Smooth muscle cell (in vitro differentiated cells): ENCODE results near the gene MYPN. TPM values are rescaled to one million over a fixed set of nuclear protein-coding genes. Genes with fewer than 3 reads are reported as not detected.
A peak's percentile ranks its signal among the peaks of the same experiment; 100 is the strongest.

ENCODE experiments used
- DNase-seq: peaks from one replicate; lab custom pipeline; 2025; ENCODE audit not compliant: unreplicated experiment; lab: John Stamatoyannopoulos, UW
- H2AFZ ChIP-seq: fragments of 200-600 bp; sonication (generic); 2 replicates; pipeline ENCODE4 v1.6.0; 2016; ENCODE audit warnings: antibody characterized with exemption, low read depth, mild to moderate bottlenecking
- H3F3A ChIP-seq: fragments of 200-600 bp; sonication (generic); 2 replicates; pipeline ENCODE4 v1.6.0; 2017; ENCODE audit warnings: antibody characterized with exemption, low read depth
- H3K27ac ChIP-seq: fragments of 200-600 bp; sonication (generic); 2 replicates; pipeline ENCODE4 v1.5.1; 2016; ENCODE audit warnings: low read depth, mild to moderate bottlenecking
- H3K27me3 ChIP-seq: fragments of 200-600 bp; sonication (generic); 2 replicates; pipeline ENCODE4 v1.6.1; 2016; ENCODE audit warnings: low read depth, mild to moderate bottlenecking
- H3K36me3 ChIP-seq: fragments of 200-600 bp; sonication (generic); 2 replicates; pipeline ENCODE4 v1.5.1; 2016; ENCODE audit warnings: low read depth
- H3K4me1 ChIP-seq: fragments of 200-600 bp; sonication (generic); 2 replicates; pipeline ENCODE4 v1.5.1; 2016; ENCODE audit warnings: low read depth
- H3K4me2 ChIP-seq: fragments of 200-600 bp; sonication (generic); 2 replicates; pipeline ENCODE4 v1.6.0; 2016; ENCODE audit warnings: mild to moderate bottlenecking
- H3K4me3 ChIP-seq: fragments of 200-600 bp; sonication (generic); 2 replicates; pipeline ENCODE4 v1.5.1; 2016; ENCODE audit warnings: mild to moderate bottlenecking
- H3K79me2 ChIP-seq: fragments of 200-600 bp; sonication (generic); 2 replicates; pipeline ENCODE4 v1.6.0; 2016; ENCODE audit warnings: low read depth, mild to moderate bottlenecking
- H3K9ac ChIP-seq: fragments of 200-600 bp; sonication (generic); 2 replicates; pipeline ENCODE4 v1.6.0; 2016; ENCODE audit warnings: low read depth
- H3K9me3 ChIP-seq: fragments of 200-600 bp; sonication (generic); replicated peaks from 2 replicates; pipeline ENCODE4 v1.5.1; 2016; ENCODE audit warnings: low read depth
- H4K20me1 ChIP-seq: fragments of 200-600 bp; sonication (generic); 2 replicates; pipeline ENCODE4 v1.6.0; 2016; ENCODE audit warnings: low read depth
- WGBS: methylation state at CpG from one replicate; pipeline ENCODE4 v1.1.7; 2016; ENCODE audit warnings: low lambda C conversion rate; 5-methylcytosine and 5-hydroxymethylcytosine counted together
- polyA plus RNA-seq: library from polyadenylated mRNA; unstranded; fragments of >200 nt; fragmentation: Nextera tagmentation; extraction: Ambion mirVana; gene quantifications from 2 replicates; pipeline ENCODE4 v1.2.1, GENCODE V29; 2016
- total RNA-seq: library from RNA; depleted of rRNA; stranded (reverse); fragments of >200 nt; gene quantifications from 2 replicates; pipeline ENCODE4 v1.2.3, GENCODE V29; 2014
- TF ChIP-seq, protein P1 (sequence below): fragments of 200-600 bp; sonication (generic); IDR thresholded peaks from 2 replicates; pipeline ENCODE4 v1.5.1; 2017; ENCODE audit warnings: borderline replicate concordance, mild to moderate bottlenecking, antibody characterized with exemption; ENCODE audit not compliant: insufficient read depth, poor library complexity, severe bottlenecking

Gene MYPN
- total and polyA plus RNA-seq, 2 experiments from 2014 or later, result 0.03 to 0.13 TPM

- Histone ChIP-seq H3K79me2 (no peaks in the 10 kb centered on the region), H3K4me3 (no peak overlapping the region), H3K4me2 (no peak overlapping the region), H3K9ac (no peak overlapping the region), H3K27ac (no peak overlapping the region), H3F3A (no peaks in the 10 kb centered on the region), H4K20me1 (no peaks in the 10 kb centered on the region), H3K9me3 (no peaks in the 10 kb centered on the region), H3K36me3 (no peaks in the 10 kb centered on the region), H2AFZ (peak overlapping the region; percentile 47), H3K27me3 (peaks cover 10% of the 10 kb centered on the region), H3K4me1 (no peaks in the 10 kb centered on the region)
- TF ChIP-seq, protein P1, sequence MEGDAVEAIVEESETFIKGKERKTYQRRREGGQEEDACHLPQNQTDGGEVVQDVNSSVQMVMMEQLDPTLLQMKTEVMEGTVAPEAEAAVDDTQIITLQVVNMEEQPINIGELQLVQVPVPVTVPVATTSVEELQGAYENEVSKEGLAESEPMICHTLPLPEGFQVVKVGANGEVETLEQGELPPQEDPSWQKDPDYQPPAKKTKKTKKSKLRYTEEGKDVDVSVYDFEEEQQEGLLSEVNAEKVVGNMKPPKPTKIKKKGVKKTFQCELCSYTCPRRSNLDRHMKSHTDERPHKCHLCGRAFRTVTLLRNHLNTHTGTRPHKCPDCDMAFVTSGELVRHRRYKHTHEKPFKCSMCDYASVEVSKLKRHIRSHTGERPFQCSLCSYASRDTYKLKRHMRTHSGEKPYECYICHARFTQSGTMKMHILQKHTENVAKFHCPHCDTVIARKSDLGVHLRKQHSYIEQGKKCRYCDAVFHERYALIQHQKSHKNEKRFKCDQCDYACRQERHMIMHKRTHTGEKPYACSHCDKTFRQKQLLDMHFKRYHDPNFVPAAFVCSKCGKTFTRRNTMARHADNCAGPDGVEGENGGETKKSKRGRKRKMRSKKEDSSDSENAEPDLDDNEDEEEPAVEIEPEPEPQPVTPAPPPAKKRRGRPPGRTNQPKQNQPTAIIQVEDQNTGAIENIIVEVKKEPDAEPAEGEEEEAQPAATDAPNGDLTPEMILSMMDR, result peak; percentile 61
- WGBS, result 40% methylated on average over 10 of the region's 10 CpGs
- DNase-seq, result no peak
Measured at GRCh38 chr10:68208424-68209042, 99.2 kb downstream of the MYPN start.

DNA sequence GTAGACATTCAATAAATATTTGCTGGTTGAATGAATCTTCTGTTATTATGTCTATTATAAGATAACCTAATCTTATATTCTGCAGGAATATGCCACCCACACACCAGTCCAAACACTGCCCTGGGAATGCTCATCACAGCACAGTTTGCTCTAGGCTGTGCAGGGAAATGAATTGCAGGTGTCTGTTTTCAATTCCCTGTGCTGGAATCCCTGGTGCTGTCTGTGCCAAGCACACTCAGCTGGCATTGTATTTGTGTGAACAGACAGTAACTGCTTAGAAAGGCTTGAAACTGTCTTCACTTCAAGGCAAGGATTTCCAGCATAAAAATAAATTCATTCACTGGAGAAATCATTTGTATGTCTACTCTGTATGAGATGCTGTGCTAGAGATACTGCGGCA lies 102.4 kb downstream of the MYPN start:
- no peaks in the 10 kb centered on the region for H3K36me3 ChIP-seq
- DNase-seq, result no peak
- no peak overlapping the region for H3K27ac ChIP-seq
- H3F3A ChIP-seq, result no peaks in the 10 kb centered on the region
- TF ChIP-seq, protein P1, result no peak
- H3K4me3 ChIP-seq, result no peak overlapping the region
- H3K9me3 ChIP-seq, result no peaks in the 10 kb centered on the region
- WGBS, result 100% methylated on average over 1 of the region's 1 CpG
- no peaks in the 10 kb centered on the region for H4K20me1 ChIP-seq
- H3K27me3 ChIP-seq, result peaks cover 10% of the 10 kb centered on the region
- no peaks in the 10 kb centered on the region for H3K79me2 ChIP-seq
- no peak overlapping the region for H3K4me2 ChIP-seq
- no peak overlapping the region for H3K9ac ChIP-seq
- H2AFZ ChIP-seq, result no peak overlapping the region
- no peaks in the 10 kb centered on the region for H3K4me1 ChIP-seq

- Histone ChIP-seq H3K36me3 (no peaks in the 10 kb centered on the region), H2AFZ (peak overlapping the region; percentile 55), H3F3A (no peaks in the 10 kb centered on the region), H3K27me3 (peaks cover 10% of the 10 kb centered on the region), H3K27ac (no peak overlapping the region), H3K9ac (no peak overlapping the region), H3K4me2 (no peak overlapping the region), H3K79me2 (no peaks in the 10 kb centered on the region), H4K20me1 (no peaks in the 10 kb centered on the region), H3K9me3 (no peaks in the 10 kb centered on the region), H3K4me3 (no peak overlapping the region), H3K4me1 (no peaks in the 10 kb centered on the region)
- DNase-seq, result no peak
- WGBS, result 63% methylated on average over 8 of the region's 8 CpGs
- TF ChIP-seq, protein P1, result peak; percentile 67
Measured at GRCh38 chr10:68212721-68213352, 103.5 kb downstream of the MYPN start.

DNA sequence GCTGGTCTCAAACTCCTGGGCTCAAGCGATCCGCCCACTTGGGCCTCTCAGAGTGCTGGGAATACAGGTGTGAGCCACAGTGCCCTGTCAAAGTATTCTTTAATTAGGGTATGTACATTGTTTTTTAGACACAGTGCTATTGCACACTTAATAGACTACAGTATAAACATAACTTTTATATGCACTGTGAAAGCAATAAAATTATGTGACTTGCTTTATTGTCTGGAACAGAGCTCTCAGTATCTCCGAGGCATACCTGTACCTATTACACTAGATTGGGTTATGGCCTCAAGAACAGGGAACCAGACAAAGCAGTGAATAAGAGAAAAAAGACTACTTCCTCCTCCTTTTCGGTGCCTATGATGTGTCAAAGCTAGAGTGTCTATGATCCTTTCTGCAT lies 109.5 kb downstream of the MYPN start:
- TF ChIP-seq, protein P1, result no peak
- Histone ChIP-seq H3F3A (no peaks in the 10 kb centered on the region), H3K9me3 (no peaks in the 10 kb centered on the region), H4K20me1 (no peaks in the 10 kb centered on the region), H3K4me3 (no peak overlapping the region), H3K27me3 (no peaks in the 10 kb centered on the region), H2AFZ (no peak overlapping the region), H3K4me1 (no peaks in the 10 kb centered on the region), H3K79me2 (no peaks in the 10 kb centered on the region), H3K36me3 (no peaks in the 10 kb centered on the region), H3K27ac (no peak overlapping the region), H3K4me2 (no peak overlapping the region), H3K9ac (no peak overlapping the region)
- DNase-seq, result no peak
- 93% methylated on average over 4 of the region's 4 CpGs for WGBS
